ENCODE measurements around the gene SETBP1. TPM values are rescaled to one million over a fixed set of nuclear protein-coding genes. Genes with fewer than 3 reads are reported as not detected.

Gene SETBP1
- total and polyA plus RNA-seq, 2 donors from 2014 or later: 2.7 to 71.7 TPM

- Histone ChIP-seq H3K4me1 (ENCODE audit: control insufficient read depth in 2 of 3, insufficient read depth in 2 of 3, low read depth in 1 of 3, low read length in 3 of 3) (peaks cover 0 to 30% (median 23%) of the 10 kb centered on the region in 3 donors), H3K9ac (ENCODE audit: low read length in 3 of 3) (no peak overlapping the region), H3K4me3 (ENCODE audit: low read length in 3 of 3) (no peak overlapping the region), H3K9me3 (ENCODE audit: control insufficient read depth in 2 of 3, insufficient read depth in 1 of 3, low read length in 3 of 3) (no peaks in the 10 kb centered on the region), H3K27ac (ENCODE audit: low read depth in 2 of 2, low read length in 2 of 2) (no peak overlapping the region), H3K36me3 (ENCODE audit: control insufficient read depth in 2 of 3, insufficient read depth in 3 of 3, low read length in 3 of 3) (no peaks in the 10 kb centered on the region), H3K27me3 (ENCODE audit: control insufficient read depth, insufficient read depth, low read length) (no peaks in the 10 kb centered on the region)
- FAIRE-seq (no peak), DNase-seq (no peak)
- TF ChIP-seq CTCF (IDR thresholded peaks at IDR 0.05; ENCODE audit: borderline replicate concordance, extremely low read depth, insufficient read depth): no peak
- intact Hi-C loops (cut with DNase I): no loop called here
Measured at GRCh38 chr18:44689736-44690135, 9.0 kb downstream of the SETBP1 start.

GRCh38 chr18:44691148-44691925, 10.6 kb downstream of the SETBP1 start:
- FAIRE-seq (peak; percentile 37), DNase-seq (peak in 3 of 5 donors; percentile 55 to 65 (median 61))
- peaks cover 0 to 27% (median 16%) of the 10 kb centered on the region in 3 donors for H3K4me1 ChIP-seq (ENCODE audit: control insufficient read depth in 2 of 3, insufficient read depth in 2 of 3, low read depth in 1 of 3, low read length in 3 of 3)
- no peaks in the 10 kb centered on the region for H3K27me3 ChIP-seq (ENCODE audit: control insufficient read depth, insufficient read depth, low read length)
- peak overlapping the region; percentile 23 to 52 for H3K27ac ChIP-seq (ENCODE audit: low read depth in 2 of 2, low read length in 2 of 2)
- peak overlapping the region in 1 of 3 donors; percentile 36 for H3K9ac ChIP-seq (ENCODE audit: low read length in 3 of 3)
- H3K4me3 ChIP-seq (ENCODE audit: low read length in 3 of 3): peak overlapping the region in 1 of 3 donors; percentile 22
- H3K9me3 ChIP-seq (ENCODE audit: control insufficient read depth in 2 of 3, insufficient read depth in 1 of 3, low read length in 3 of 3): no peaks in the 10 kb centered on the region
- intact Hi-C loops (cut with DNase I): no loop called here
- TF ChIP-seq CTCF (IDR thresholded peaks at IDR 0.05; ENCODE audit: borderline replicate concordance, extremely low read depth, insufficient read depth): no peak
- H3K36me3 ChIP-seq (ENCODE audit: control insufficient read depth in 2 of 3, insufficient read depth in 3 of 3, low read length in 3 of 3): no peaks in the 10 kb centered on the region

- no peaks in the 10 kb centered on the region for H3K36me3 ChIP-seq (ENCODE audit: control insufficient read depth in 2 of 3, insufficient read depth in 3 of 3, low read length in 3 of 3)
- FAIRE-seq: no peak
- H3K9me3 ChIP-seq (ENCODE audit: control insufficient read depth in 2 of 3, insufficient read depth in 1 of 3, low read length in 3 of 3): no peaks in the 10 kb centered on the region
- no peak for TF ChIP-seq CTCF (IDR thresholded peaks at IDR 0.05; ENCODE audit: borderline replicate concordance, extremely low read depth, insufficient read depth)
- DNase-seq: no peak
- intact Hi-C loops (cut with DNase I): no loop called here
- H3K27me3 ChIP-seq (ENCODE audit: control insufficient read depth, insufficient read depth, low read length): no peaks in the 10 kb centered on the region
- H3K4me1 ChIP-seq (ENCODE audit: control insufficient read depth in 2 of 3, insufficient read depth in 2 of 3, low read depth in 1 of 3, low read length in 3 of 3): peaks cover 0 to 40% (median 23%) of the 10 kb centered on the region in 3 donors
- no peak overlapping the region for H3K9ac ChIP-seq (ENCODE audit: low read length in 3 of 3)
- H3K4me3 ChIP-seq (ENCODE audit: low read length in 3 of 3): no peak overlapping the region
- H3K27ac ChIP-seq (ENCODE audit: low read depth in 2 of 2, low read length in 2 of 2): no peak overlapping the region
Measured at GRCh38 chr18:44693030-44693784, 12.5 kb downstream of the SETBP1 start.

All from kidney (tissue), 14 donors.